RWPE2 (cell line): ENCODE data around the gene RANGRF.

Experiments
- ATAC-seq: fragments of 200-7000 bp; cut with Tn5 transposase; 3 replicates; pipeline ENCODE4 v1.9.1; 2021; ENCODE audit warnings: low read depth
- DNase-seq: peaks from one replicate; pipeline ENCODE4 v3.0.0-alpha.2; 2020; ENCODE audit warnings: low spot score
- H3K27ac ChIP-seq: fragments of 450-650 bp; 2 replicates; pipeline ENCODE4 v1.5.1; 2017; ENCODE audit warnings: mild to moderate bottlenecking; ENCODE audit not compliant: poor library complexity, severe bottlenecking
- H3K27me3 ChIP-seq: fragments of 250-450 bp; sonication (Bioruptor Pico); 2 replicates; pipeline ENCODE4 v1.5.1; 2021; ENCODE audit warnings: mild to moderate bottlenecking, moderate library complexity; ENCODE audit not compliant: insufficient read depth, poor library complexity, severe bottlenecking
- H3K36me3 ChIP-seq: fragments of 250-450 bp; sonication (Bioruptor Pico); 2 replicates; pipeline ENCODE4 v1.5.1; 2020; ENCODE audit warnings: low read depth, mild to moderate bottlenecking, moderate library complexity
- H3K4me1 ChIP-seq: fragments of 250-450 bp; sonication (Bioruptor Pico); 2 replicates; pipeline ENCODE4 v1.5.1; 2021; ENCODE audit warnings: mild to moderate bottlenecking, moderate library complexity; ENCODE audit not compliant: insufficient read depth, poor library complexity, severe bottlenecking
- H3K4me3 ChIP-seq: fragments of 250-450 bp; sonication (Bioruptor Pico); 2 replicates; pipeline ENCODE4 v1.5.1; 2021; ENCODE audit warnings: mild to moderate bottlenecking, moderate library complexity; ENCODE audit not compliant: severe bottlenecking
- H3K9me3 ChIP-seq: fragments of 250-450 bp; sonication (Bioruptor Pico); 2 replicates; pipeline ENCODE4 v1.5.1; 2021; ENCODE audit warnings: mild to moderate bottlenecking, moderate library complexity; ENCODE audit not compliant: severe bottlenecking
- TF ChIP-seq, protein P1 (sequence below): fragments of 450-650 bp; IDR thresholded peaks from one replicate; pipeline ENCODE4 v1.5.1; 2017; ENCODE audit warnings: mild to moderate bottlenecking, moderate library complexity; ENCODE audit not compliant: poor library complexity, severe bottlenecking

RANGRF gene

GRCh38 chr17:8266648-8267479 lies 21.6 kb upstream of the RANGRF start:
- H3K4me1 ChIP-seq: no peaks in the 10 kb centered on the region
- no peak for DNase-seq

GRCh38 chr17:8267480-8268147 lies 20.9 kb upstream of the RANGRF start:
- H3K36me3 ChIP-seq: peaks cover 47% of the 10 kb centered on the region
- no peaks in the 10 kb centered on the region for H3K27me3 ChIP-seq
- no peak overlapping the region for H3K4me3 ChIP-seq
- ATAC-seq (no peak), DNase-seq (no peak)
- TF ChIP-seq, protein P1, sequence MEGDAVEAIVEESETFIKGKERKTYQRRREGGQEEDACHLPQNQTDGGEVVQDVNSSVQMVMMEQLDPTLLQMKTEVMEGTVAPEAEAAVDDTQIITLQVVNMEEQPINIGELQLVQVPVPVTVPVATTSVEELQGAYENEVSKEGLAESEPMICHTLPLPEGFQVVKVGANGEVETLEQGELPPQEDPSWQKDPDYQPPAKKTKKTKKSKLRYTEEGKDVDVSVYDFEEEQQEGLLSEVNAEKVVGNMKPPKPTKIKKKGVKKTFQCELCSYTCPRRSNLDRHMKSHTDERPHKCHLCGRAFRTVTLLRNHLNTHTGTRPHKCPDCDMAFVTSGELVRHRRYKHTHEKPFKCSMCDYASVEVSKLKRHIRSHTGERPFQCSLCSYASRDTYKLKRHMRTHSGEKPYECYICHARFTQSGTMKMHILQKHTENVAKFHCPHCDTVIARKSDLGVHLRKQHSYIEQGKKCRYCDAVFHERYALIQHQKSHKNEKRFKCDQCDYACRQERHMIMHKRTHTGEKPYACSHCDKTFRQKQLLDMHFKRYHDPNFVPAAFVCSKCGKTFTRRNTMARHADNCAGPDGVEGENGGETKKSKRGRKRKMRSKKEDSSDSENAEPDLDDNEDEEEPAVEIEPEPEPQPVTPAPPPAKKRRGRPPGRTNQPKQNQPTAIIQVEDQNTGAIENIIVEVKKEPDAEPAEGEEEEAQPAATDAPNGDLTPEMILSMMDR: no peak
- no peaks in the 10 kb centered on the region for H3K9me3 ChIP-seq
- H3K27ac ChIP-seq: no peak overlapping the region
- no peaks in the 10 kb centered on the region for H3K4me1 ChIP-seq

More at GRCh38 chr17:8266648-8267479, 21.6 kb upstream of the RANGRF start:
- Histone ChIP-seq H3K4me3 (no peak overlapping the region), H3K27me3 (no peaks in the 10 kb centered on the region), H3K36me3 (peaks cover 53% of the 10 kb centered on the region), H3K27ac (no peak overlapping the region), H3K9me3 (no peaks in the 10 kb centered on the region)
- TF ChIP-seq, protein P1: no peak
- ATAC-seq: no peak

DNA sequence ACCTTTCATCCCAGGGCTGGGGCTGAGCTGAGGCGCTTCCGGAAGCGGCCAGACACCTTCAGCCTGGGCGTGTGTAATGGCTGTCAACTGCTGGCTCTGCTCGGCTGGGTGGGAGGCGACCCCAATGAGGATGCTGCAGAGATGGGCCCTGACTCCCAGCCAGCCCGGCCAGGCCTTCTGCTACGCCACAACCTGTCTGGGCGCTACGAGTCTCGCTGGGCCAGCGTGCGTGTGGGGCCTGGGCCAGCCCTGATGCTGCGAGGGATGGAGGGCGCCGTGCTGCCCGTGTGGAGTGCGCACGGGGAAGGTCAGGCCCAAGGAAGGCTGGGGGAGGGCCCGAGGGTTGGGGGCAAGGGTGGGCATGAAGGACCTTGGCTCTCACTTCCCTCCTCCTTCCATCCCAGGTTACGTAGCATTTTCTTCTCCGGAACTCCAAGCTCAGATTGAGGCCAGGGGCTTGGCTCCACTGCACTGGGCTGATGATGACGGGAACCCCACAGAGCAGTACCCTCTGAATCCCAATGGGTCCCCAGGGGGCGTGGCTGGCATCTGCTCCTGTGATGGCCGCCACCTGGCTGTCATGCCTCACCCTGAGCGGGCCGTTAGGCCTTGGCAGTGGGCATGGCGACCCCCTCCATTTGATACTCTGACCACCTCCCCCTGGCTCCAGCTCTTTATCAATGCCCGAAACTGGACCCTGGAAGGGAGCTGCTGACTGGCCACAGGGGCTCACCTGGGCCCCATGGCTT lies 19.7 kb upstream of the RANGRF start:
- Histone ChIP-seq H3K4me3 (no peak overlapping the region), H3K27me3 (no peaks in the 10 kb centered on the region), H3K27ac (no peak overlapping the region), H3K36me3 (peaks cover 36% of the 10 kb centered on the region), H3K9me3 (no peaks in the 10 kb centered on the region), H3K4me1 (no peaks in the 10 kb centered on the region)
- ATAC-seq (no peak), DNase-seq (no peak)
- TF ChIP-seq, protein P1: no peak

DNA sequence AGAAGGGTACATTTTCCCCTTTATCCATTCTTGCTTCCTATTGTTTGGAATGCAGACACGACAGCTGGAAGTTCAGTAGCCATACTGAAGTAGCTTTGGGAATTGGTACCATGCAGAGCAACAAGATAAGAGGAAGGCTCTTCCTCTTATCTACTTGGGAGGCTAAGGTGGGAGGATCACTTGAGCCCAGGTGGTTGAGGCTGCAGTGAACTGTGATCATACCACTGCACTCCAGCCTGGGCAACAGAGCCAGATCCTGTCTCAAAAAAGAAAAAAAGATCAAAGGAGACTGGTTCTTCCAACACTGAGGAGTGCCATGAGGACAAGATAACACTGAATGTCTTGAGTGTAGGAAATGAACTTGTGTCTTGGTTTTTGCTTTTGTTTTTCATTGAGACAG lies 16.0 kb upstream of the RANGRF start:
- DNase-seq: no peak
- Histone ChIP-seq H3K4me3 (no peak overlapping the region), H3K27ac (no peak overlapping the region), H3K4me1 (no peaks in the 10 kb centered on the region), H3K36me3 (peaks cover 10% of the 10 kb centered on the region), H3K9me3 (no peaks in the 10 kb centered on the region), H3K27me3 (no peaks in the 10 kb centered on the region)
- ATAC-seq: no peak
- TF ChIP-seq, protein P1: no peak
